ENCODE results near the gene CHD5.

CHD5 gene

DNA sequence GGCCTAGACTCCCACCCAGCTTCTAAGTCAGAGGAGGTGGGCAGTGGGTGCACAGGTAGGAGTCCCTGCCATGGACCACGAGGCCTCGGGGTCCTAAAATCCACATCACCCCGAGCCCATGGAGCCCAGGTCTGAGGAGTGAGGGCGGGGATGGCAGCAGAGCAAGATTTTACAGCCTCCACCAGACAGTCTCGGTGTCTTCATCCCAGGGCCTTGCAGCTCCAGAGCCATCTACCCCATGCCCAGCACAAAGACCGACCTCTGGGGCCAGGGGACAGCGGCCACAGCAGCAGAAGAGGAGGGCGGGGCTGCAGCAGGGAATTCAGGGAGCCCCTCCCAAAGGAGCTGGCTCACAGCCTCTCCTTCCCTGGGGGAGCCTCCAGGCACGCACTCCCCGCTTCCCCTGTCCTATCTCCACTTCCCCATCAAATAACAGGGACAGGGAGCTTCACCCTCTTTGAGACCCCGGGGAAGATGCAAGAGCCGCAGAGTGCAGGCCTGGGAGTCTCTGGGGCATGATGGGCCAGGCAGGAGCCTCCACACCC, 14.6 kb downstream of the CHD5 start:
- peaks cover 51% of the 10 kb centered on the region for H3K27me3 ChIP-seq
- H3K36me3 ChIP-seq = no peaks in the 10 kb centered on the region
- no peak overlapping the region for H3K27ac ChIP-seq
- TF ChIP-seq, protein P1, sequence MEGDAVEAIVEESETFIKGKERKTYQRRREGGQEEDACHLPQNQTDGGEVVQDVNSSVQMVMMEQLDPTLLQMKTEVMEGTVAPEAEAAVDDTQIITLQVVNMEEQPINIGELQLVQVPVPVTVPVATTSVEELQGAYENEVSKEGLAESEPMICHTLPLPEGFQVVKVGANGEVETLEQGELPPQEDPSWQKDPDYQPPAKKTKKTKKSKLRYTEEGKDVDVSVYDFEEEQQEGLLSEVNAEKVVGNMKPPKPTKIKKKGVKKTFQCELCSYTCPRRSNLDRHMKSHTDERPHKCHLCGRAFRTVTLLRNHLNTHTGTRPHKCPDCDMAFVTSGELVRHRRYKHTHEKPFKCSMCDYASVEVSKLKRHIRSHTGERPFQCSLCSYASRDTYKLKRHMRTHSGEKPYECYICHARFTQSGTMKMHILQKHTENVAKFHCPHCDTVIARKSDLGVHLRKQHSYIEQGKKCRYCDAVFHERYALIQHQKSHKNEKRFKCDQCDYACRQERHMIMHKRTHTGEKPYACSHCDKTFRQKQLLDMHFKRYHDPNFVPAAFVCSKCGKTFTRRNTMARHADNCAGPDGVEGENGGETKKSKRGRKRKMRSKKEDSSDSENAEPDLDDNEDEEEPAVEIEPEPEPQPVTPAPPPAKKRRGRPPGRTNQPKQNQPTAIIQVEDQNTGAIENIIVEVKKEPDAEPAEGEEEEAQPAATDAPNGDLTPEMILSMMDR (IDR thresholded peaks at IDR 0.05) = no peak
- no peaks in the 10 kb centered on the region for H3K9me3 ChIP-seq
- no peak overlapping the region for H3K4me3 ChIP-seq (ENCODE audit: low read depth in 1 of 2, low read length in 1 of 2)
- peaks cover under 1 to 5% of the 10 kb centered on the region in 2 experiments for H3K4me1 ChIP-seq (ENCODE audit: control insufficient read depth in 1 of 2, insufficient read depth in 1 of 2, low read depth in 1 of 2, low read length in 1 of 2)

DNA sequence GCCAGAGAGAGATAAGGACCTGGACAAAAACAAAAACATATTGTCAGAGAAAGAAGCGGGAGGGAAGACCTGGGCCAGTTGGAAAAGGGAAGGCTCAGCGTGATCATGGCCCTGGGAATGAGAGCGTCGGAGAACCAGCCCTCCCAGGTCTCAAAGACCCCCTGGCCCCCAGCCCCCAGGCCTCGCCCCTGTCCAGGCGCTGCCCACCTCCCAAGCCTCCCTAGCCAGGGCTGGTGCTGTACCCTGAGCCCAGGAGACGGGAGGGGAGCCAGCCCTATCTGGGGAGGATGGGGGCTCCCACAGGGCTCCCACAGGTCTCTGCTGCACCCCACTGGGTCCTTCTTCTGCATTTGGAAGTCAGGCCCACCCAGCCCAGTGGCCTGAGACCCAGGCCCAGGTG, 15.1 kb downstream of the CHD5 start:
- H3K36me3 ChIP-seq = no peaks in the 10 kb centered on the region
- H3K27ac ChIP-seq = no peak overlapping the region
- peaks cover 49% of the 10 kb centered on the region for H3K27me3 ChIP-seq
- TF ChIP-seq, protein P1 (IDR thresholded peaks at IDR 0.05) = no peak
- no peak overlapping the region for H3K4me3 ChIP-seq (ENCODE audit: low read depth in 1 of 2, low read length in 1 of 2)
- no peaks in the 10 kb centered on the region for H3K9me3 ChIP-seq
- no peaks in the 10 kb centered on the region for H3K4me1 ChIP-seq (ENCODE audit: control insufficient read depth in 1 of 2, insufficient read depth in 1 of 2, low read depth in 1 of 2, low read length in 1 of 2)

DNA sequence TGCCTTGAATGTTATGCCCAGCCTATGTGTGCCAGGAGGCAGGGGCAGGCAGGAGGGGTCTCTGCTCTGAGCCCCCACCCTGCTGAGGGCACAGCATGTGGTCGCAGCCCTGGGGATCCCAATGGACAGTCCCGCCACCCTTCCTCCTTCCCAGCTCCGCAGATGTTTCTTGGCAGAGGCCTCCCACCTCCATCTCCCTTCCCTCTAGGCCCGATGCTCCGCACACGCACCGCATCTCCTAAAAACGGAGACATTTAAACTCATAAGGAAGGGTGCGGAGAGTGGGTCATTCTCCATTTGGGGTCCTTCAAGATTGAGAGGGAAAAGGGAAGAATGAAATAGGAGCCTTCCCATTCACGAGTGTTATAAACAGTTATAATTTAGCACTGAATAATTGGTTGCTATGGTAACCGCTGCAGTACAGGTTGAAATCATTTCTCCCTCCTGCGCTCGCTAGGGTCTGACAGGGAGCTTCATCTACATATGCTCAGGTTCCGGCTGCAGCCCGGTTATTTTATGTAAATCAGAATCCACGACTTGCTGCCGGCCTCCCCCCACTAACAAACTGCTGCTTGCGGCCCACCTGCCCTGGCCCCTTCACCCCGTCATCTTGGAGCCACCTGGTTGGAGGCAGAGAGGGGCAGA, 16.0 kb downstream of the CHD5 start:
- peaks cover 42% of the 10 kb centered on the region for H3K27me3 ChIP-seq
- H3K9me3 ChIP-seq = no peaks in the 10 kb centered on the region
- TF ChIP-seq, protein P1 (IDR thresholded peaks at IDR 0.05) = no peak
- H3K36me3 ChIP-seq = no peaks in the 10 kb centered on the region
- H3K27ac ChIP-seq = no peak overlapping the region
- no peak overlapping the region for H3K4me3 ChIP-seq (ENCODE audit: low read depth in 1 of 2, low read length in 1 of 2)
- H3K4me1 ChIP-seq (ENCODE audit: control insufficient read depth in 1 of 2, insufficient read depth in 1 of 2, low read depth in 1 of 2, low read length in 1 of 2) = no peaks in the 10 kb centered on the region

DNA sequence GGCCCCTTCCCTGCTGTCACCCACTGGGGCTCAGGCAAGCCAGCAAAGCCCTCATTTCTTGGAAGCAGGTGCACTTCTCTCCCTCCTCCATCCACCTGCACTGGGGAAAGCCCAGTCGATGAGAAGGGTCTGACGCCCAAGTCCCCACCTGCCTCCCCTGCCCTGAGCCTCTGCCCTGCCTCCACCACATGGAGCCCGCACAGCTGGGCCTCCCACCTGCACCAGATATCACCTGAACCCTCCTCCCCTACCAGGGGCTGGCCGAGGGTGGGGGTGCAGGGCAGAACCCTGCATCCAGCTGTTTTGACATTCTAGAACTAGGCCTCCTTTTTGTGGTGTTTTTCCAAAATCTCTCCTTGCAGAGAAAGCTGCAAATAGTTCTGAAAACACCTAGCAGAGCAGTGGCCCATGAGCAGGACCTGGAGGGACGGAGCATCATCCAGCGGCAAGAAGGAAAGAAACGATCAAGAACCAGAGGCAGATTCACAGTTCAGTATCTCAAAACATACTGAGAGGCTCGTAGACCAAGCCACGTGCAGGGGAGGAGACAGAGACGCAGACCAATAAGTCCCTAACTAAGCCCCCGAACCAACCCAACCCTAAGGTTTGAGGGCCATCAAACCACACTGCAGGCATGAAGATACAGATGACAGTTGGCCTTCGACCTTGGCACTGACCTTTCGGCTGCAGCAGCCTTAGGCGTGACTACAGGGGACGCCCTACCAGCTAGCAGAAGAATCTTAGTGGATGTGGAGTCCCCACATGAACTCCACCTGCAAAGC, 16.7 kb downstream of the CHD5 start:
- TF ChIP-seq, protein P1 (IDR thresholded peaks at IDR 0.05) = no peak
- peaks cover 42% of the 10 kb centered on the region for H3K27me3 ChIP-seq
- H3K9me3 ChIP-seq = no peaks in the 10 kb centered on the region
- no peak overlapping the region for H3K4me3 ChIP-seq (ENCODE audit: low read depth in 1 of 2, low read length in 1 of 2)
- H3K4me1 ChIP-seq (ENCODE audit: control insufficient read depth in 1 of 2, insufficient read depth in 1 of 2, low read depth in 1 of 2, low read length in 1 of 2) = no peaks in the 10 kb centered on the region
- no peak overlapping the region for H3K27ac ChIP-seq
- H3K36me3 ChIP-seq = no peaks in the 10 kb centered on the region

DNA sequence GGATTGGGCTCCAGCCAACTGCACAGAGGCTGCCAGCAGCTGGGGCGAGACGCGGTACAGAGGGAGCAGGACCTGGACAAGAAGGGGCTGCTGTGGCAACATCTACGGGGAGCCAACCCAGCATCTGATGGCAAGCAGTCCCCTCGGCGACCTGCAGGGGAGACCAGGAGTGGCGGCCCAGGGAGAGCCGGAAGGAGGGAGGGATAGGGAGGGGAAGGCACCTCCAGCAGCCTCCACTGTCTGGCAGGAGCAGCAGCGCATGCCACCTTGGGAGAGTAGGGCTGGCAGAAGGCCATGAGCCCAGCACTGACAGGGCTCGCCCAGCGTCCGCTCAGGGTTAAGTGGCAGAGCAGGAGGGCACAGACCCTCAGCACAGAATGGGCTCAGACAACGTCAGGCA, 17.3 kb downstream of the CHD5 start:
- no peak overlapping the region for H3K27ac ChIP-seq
- H3K4me3 ChIP-seq (ENCODE audit: low read depth in 1 of 2, low read length in 1 of 2) = no peak overlapping the region
- H3K4me1 ChIP-seq (ENCODE audit: control insufficient read depth in 1 of 2, insufficient read depth in 1 of 2, low read depth in 1 of 2, low read length in 1 of 2) = no peaks in the 10 kb centered on the region
- no peaks in the 10 kb centered on the region for H3K9me3 ChIP-seq
- TF ChIP-seq, protein P1 (IDR thresholded peaks at IDR 0.05) = no peak
- H3K27me3 ChIP-seq = peaks cover 37% of the 10 kb centered on the region
- no peaks in the 10 kb centered on the region for H3K36me3 ChIP-seq
